Mesendoderm (in vitro differentiated cells): ENCODE data around the gene MT1G.
"Not testable (repeated sequence)": the region's sequence is repeated elsewhere in the genome, so short reads cannot be mapped to it uniquely, and the experiment has no call there.

Source experiments
- DNase-seq: peaks from one replicate; pipeline ENCODE4 v3.0.0; 2013
- H2AK5ac ChIP-seq: 2 replicates; pipeline ENCODE4 v1.6.1; 2013; ENCODE audit warnings: low read length, inconsistent platforms
- H2BK120ac ChIP-seq: 2 replicates; pipeline ENCODE4 v1.6.1; 2013; ENCODE audit warnings: low read depth, mild to moderate bottlenecking, low read length, moderate library complexity, mixed read lengths
- H2BK15ac ChIP-seq: replicated peaks from 2 replicates; pipeline ENCODE4 v1.6.1; 2013; ENCODE audit warnings: low read depth, mild to moderate bottlenecking, moderate library complexity
- H2BK5ac ChIP-seq: 2 replicates; pipeline ENCODE4 v1.6.1; 2013; ENCODE audit warnings: low read length, inconsistent platforms
- H3K18ac ChIP-seq: 2 replicates; pipeline ENCODE4 v1.6.1; 2013; ENCODE audit warnings: mild to moderate bottlenecking, low read length, mixed read lengths
- H3K23ac ChIP-seq: one replicate; pipeline ENCODE4 v1.6.1; 2013; ENCODE audit warnings: low read length
- H3K27ac ChIP-seq: 2 replicates; pipeline ENCODE4 v1.5.1; 2013; ENCODE audit warnings: low read depth, mild to moderate bottlenecking, inconsistent platforms, low read length, moderate library complexity
- H3K27me3 ChIP-seq: 2 replicates; pipeline ENCODE4 v1.6.1; 2013; ENCODE audit warnings: low read length, control low read depth, mild to moderate bottlenecking, inconsistent platforms; ENCODE audit not compliant: insufficient read depth, poor library complexity
- H3K36me3 ChIP-seq: 2 replicates; pipeline ENCODE4 v1.6.1; 2013; ENCODE audit warnings: low read length, inconsistent platforms; ENCODE audit not compliant: control insufficient read depth, insufficient read depth
- H3K4ac ChIP-seq: one replicate; pipeline ENCODE4 v1.6.1; 2013; ENCODE audit warnings: low read depth, mild to moderate bottlenecking, low read length, moderate library complexity
- H3K4me1 ChIP-seq: 2 replicates; pipeline ENCODE4 v1.6.1; 2013; ENCODE audit warnings: low read depth, low read length, inconsistent platforms; ENCODE audit not compliant: control insufficient read depth
- H3K4me2 ChIP-seq: 2 replicates; pipeline ENCODE4 v1.6.1; 2013; ENCODE audit warnings: low read length
- H3K4me3 ChIP-seq: 2 replicates; pipeline ENCODE4 v1.5.1; 2013; ENCODE audit warnings: mild to moderate bottlenecking, low read length
- H3K56ac ChIP-seq: one replicate; pipeline ENCODE4 v1.6.1; 2013; ENCODE audit warnings: low read length
- H3K79me1 ChIP-seq: 2 replicates; pipeline ENCODE4 v1.6.1; 2013; ENCODE audit warnings: low read length, inconsistent platforms
- H3K79me2 ChIP-seq: 2 replicates; pipeline ENCODE4 v1.6.1; 2013; ENCODE audit warnings: mild to moderate bottlenecking, low read length; ENCODE audit not compliant: control insufficient read depth, insufficient read depth
- H3K9ac ChIP-seq: 2 replicates; pipeline ENCODE4 v1.6.1; 2013; ENCODE audit warnings: low read length, inconsistent platforms
- H4K5ac ChIP-seq: one replicate; pipeline ENCODE4 v1.6.1; 2013; ENCODE audit warnings: low read length
- H4K8ac ChIP-seq: one replicate; pipeline ENCODE4 v1.6.1; 2013; ENCODE audit warnings: low read depth, mild to moderate bottlenecking, control low read depth, low read length, moderate library complexity
- WGBS: extraction: QIAGEN DNeasy Blood & Tissue Kit; methylation state at CpG from one replicate; pipeline ENCODE4 v1.1.7; 2013; ENCODE audit warnings: low lambda C conversion rate, missing lambda C conversion rate; ENCODE audit not compliant: insufficient coverage; ENCODE audit errors: extremely low coverage; 5-methylcytosine and 5-hydroxymethylcytosine counted together

The MT1G gene

DNA sequence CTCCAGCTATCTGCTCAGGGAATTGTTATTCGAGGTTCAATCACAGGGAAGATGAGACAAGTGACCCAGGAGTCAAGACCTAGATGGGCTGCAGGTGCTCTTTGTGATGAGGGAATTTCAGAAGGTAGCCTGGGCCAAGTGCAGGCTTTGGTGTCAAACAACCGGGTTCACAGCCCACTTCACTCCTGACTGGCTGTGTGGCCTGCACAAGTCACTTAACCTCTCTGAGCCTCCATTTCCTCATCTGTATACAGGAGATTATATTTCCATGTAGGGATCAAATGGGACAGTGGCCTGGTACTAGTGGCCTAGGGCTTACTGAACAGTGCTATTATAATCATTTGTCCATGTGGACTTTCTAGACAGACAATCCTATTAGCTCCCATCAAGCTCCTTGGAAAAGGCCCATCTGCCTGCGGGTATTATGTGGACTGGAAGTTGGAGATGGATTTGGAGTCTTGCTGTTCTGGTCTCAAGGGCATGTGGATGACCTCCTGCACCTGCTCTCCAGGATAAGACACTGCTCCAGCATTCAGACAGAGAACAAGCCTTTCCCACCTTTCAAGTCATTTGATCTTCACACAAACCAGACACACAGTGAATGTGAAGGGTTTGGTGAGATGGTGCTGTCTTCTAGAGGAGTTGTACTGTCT lies 11.3 kb upstream of the MT1G start:
- peaks cover 5% of the 10 kb centered on the region for H3K4me1 ChIP-seq
- no peak for DNase-seq
- H3K56ac ChIP-seq: no peak overlapping the region
- H3K27me3 ChIP-seq: no peaks in the 10 kb centered on the region
- H3K27ac ChIP-seq: no peak overlapping the region
- no peak overlapping the region for H4K8ac ChIP-seq
- H2BK120ac ChIP-seq: no peak overlapping the region
- no peak overlapping the region for H3K4me2 ChIP-seq
- no peaks in the 10 kb centered on the region for H3K79me1 ChIP-seq
- no peak overlapping the region for H3K18ac ChIP-seq
- H2BK5ac ChIP-seq: no peak overlapping the region
- WGBS: no CpG with 5 or more reads among the region's 3 CpGs
- H3K23ac ChIP-seq: no peak overlapping the region
- no peak overlapping the region for H2BK15ac ChIP-seq
- H3K4me3 ChIP-seq: no peak overlapping the region
- no peaks in the 10 kb centered on the region for H3K36me3 ChIP-seq
- no peak overlapping the region for H2AK5ac ChIP-seq
- no peak overlapping the region for H3K9ac ChIP-seq
- no peak overlapping the region for H4K5ac ChIP-seq
- no peaks in the 10 kb centered on the region for H3K79me2 ChIP-seq
- H3K4ac ChIP-seq: no peak overlapping the region

DNA sequence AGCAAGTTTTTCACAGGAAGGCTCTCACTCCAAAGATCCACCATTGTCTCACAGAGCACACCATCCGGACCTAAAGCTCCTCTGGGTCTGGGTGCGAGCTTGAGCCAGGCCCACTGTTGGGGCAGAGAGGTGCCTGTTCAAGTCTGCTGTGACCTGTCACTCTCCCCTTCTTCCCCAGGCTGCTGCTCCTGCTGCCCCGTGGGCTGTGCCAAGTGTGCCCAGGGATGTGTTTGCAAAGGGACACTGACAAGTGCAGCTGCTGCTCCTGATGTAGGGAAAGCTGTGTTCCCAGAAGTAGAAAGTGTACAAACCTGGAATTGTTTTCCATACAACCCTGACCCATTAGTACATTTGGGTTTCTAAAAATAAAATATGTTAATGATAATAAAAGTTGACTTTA lies 9.6 kb upstream of the MT1G start:
- WGBS: no CpG with 5 or more reads among the region's 3 CpGs

DNA sequence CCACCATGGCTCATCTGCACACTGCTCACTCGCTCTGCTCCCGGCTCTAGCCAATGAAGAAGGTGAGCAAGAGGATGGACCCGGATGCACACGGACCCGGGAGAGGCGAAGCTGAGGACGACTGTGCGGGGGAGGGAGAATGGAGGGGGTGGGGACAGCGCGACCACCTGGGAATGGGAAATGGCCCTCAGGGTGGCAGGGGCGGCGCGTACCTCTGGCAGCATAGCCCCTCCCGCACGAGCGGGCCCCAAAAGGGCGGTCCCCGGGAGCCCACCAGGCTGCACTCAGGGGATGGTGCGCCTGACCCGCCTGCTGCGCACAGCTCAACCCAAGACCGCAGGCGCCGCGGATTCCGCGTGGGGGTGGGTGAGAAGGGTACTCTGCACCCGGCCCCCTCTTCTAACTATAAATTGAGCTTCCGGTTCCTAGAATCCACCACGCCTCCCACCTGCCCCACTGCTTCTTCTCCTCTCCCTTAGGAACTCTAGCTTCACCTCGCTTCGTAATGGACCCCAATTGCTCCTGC lies 7.9 kb upstream of the MT1G start:
- peak; percentile 67 for DNase-seq
- Histone ChIP-seq H3K36me3 (no peaks in the 10 kb centered on the region), H3K4me3 (peak overlapping the region; percentile 11), H2BK15ac (no peak overlapping the region), H2BK120ac (no peak overlapping the region), H3K79me2 (no peaks in the 10 kb centered on the region), H4K8ac (no peak overlapping the region), H3K4ac (no peak overlapping the region), H3K27me3 (peaks cover 4% of the 10 kb centered on the region), H3K23ac (no peak overlapping the region), H4K5ac (no peak overlapping the region), H3K56ac (peak overlapping the region; percentile 69), H3K4me1 (no peaks in the 10 kb centered on the region), H3K9ac (peak overlapping the region; percentile 43), H2AK5ac (no peak overlapping the region), H3K79me1 (no peaks in the 10 kb centered on the region), H3K18ac (no peak overlapping the region), H3K27ac (no peak overlapping the region), H2BK5ac (no peak overlapping the region), H3K4me2 (peak overlapping the region; percentile 35)
- WGBS: no CpG with 5 or more reads among the region's 32 CpGs

More for the DNA sequence above, 9.6 kb upstream of the MT1G start:
- no peak overlapping the region for H3K4me2 ChIP-seq
- H4K8ac ChIP-seq: no peak overlapping the region
- no peak for DNase-seq
- no peaks in the 10 kb centered on the region for H3K36me3 ChIP-seq
- no peak overlapping the region for H3K23ac ChIP-seq
- H2AK5ac ChIP-seq: no peak overlapping the region
- no peak overlapping the region for H2BK15ac ChIP-seq
- no peaks in the 10 kb centered on the region for H3K79me1 ChIP-seq
- H3K4me3 ChIP-seq: no peak overlapping the region
- no peak overlapping the region for H3K9ac ChIP-seq
- no peak overlapping the region for H3K56ac ChIP-seq
- H3K27ac ChIP-seq: no peak overlapping the region
- no peaks in the 10 kb centered on the region for H3K79me2 ChIP-seq
- H3K4me1 ChIP-seq: no peaks in the 10 kb centered on the region
- no peaks in the 10 kb centered on the region for H3K27me3 ChIP-seq
- no peak overlapping the region for H4K5ac ChIP-seq
- H3K4ac ChIP-seq: no peak overlapping the region
- H2BK5ac ChIP-seq: no peak overlapping the region
- H3K18ac ChIP-seq: no peak overlapping the region
- H2BK120ac ChIP-seq: no peak overlapping the region

- peaks cover 15% of the 10 kb centered on the region for H3K27me3 ChIP-seq
- not testable (repeated sequence) for DNase-seq, H3K4me1 ChIP-seq, H3K9ac ChIP-seq, H3K4me2 ChIP-seq, H2AK5ac ChIP-seq, H3K36me3 ChIP-seq, H3K4ac ChIP-seq, H3K23ac ChIP-seq, H4K8ac ChIP-seq, H2BK15ac ChIP-seq, H4K5ac ChIP-seq, H3K56ac ChIP-seq, H3K4me3 ChIP-seq, H3K27ac ChIP-seq, H2BK120ac ChIP-seq, H3K18ac ChIP-seq, H3K79me2 ChIP-seq, H2BK5ac ChIP-seq, H3K79me1 ChIP-seq
- WGBS: no CpG with 5 or more reads among the region's 6 CpGs
These were observed 6.7 kb upstream of the MT1G start for GRCh38 chr16:56674570-56674969.

GRCh38 chr16:56673921-56674320 lies 6.1 kb upstream of the MT1G start:
- no peak overlapping the region for H2BK5ac ChIP-seq
- no peak overlapping the region for H2AK5ac ChIP-seq
- H3K4ac ChIP-seq: no peak overlapping the region
- H3K27ac ChIP-seq: no peak overlapping the region
- peaks cover 21% of the 10 kb centered on the region for H3K27me3 ChIP-seq
- H4K5ac ChIP-seq: no peak overlapping the region
- no CpG with 5 or more reads among the region's 12 CpGs for WGBS
- H3K36me3 ChIP-seq: no peaks in the 10 kb centered on the region
- H3K4me3 ChIP-seq: no peak overlapping the region
- no peak overlapping the region for H3K18ac ChIP-seq
- H4K8ac ChIP-seq: no peak overlapping the region
- H2BK15ac ChIP-seq: no peak overlapping the region
- DNase-seq: peak; percentile 63
- H2BK120ac ChIP-seq: no peak overlapping the region
- no peak overlapping the region for H3K4me2 ChIP-seq
- H3K9ac ChIP-seq: no peak overlapping the region
- H3K79me1 ChIP-seq: no peaks in the 10 kb centered on the region
- no peak overlapping the region for H3K56ac ChIP-seq
- no peak overlapping the region for H3K23ac ChIP-seq
- H3K79me2 ChIP-seq: no peaks in the 10 kb centered on the region
- no peaks in the 10 kb centered on the region for H3K4me1 ChIP-seq
